GM18517 (cell line): ENCODE results near the gene CRYBG1.
"Not testable (repeated sequence)": the region's sequence is repeated elsewhere in the genome, so short reads cannot be mapped to it uniquely, and the experiment has no call there.

Experiments used
- ATAC-seq: cut with Tn5 transposase; IDR thresholded peaks from one replicate; pipeline ENCODE4 v1.9.1; 2021; ENCODE audit warnings: mild to moderate bottlenecking, moderate library complexity; ENCODE audit not compliant: unreplicated experiment

The CRYBG1 gene

GRCh38 chr6:106495014-106495413, 134.5 kb downstream of the CRYBG1 start:
- no peak for ATAC-seq

- no peak for ATAC-seq
Measured at GRCh38 chr6:106496823-106497222, 136.3 kb downstream of the CRYBG1 start.

GRCh38 chr6:106501960-106502371, 141.4 kb downstream of the CRYBG1 start:
- no peak for ATAC-seq

GRCh38 chr6:106502559-106502958, 142.0 kb downstream of the CRYBG1 start:
- no peak for ATAC-seq

GRCh38 chr6:106508277-106508676, 147.8 kb downstream of the CRYBG1 start:
- no peak for ATAC-seq

GRCh38 chr6:106508834-106509233, 148.3 kb downstream of the CRYBG1 start:
- no peak for ATAC-seq

- ATAC-seq: no peak
Measured at GRCh38 chr6:106509420-106510089, 149.0 kb downstream of the CRYBG1 start.

GRCh38 chr6:106510090-106510970, 149.8 kb downstream of the CRYBG1 start:
- ATAC-seq: peak; percentile 34

- ATAC-seq: no peak
Measured at GRCh38 chr6:106511288-106512047, 151.0 kb downstream of the CRYBG1 start.

GRCh38 chr6:106512048-106512967, 151.8 kb downstream of the CRYBG1 start:
- ATAC-seq: peak; percentile 61

- ATAC-seq: peak; percentile 5
Measured at GRCh38 chr6:106512968-106513574, 152.6 kb downstream of the CRYBG1 start.

GRCh38 chr6:106513808-106514582, 153.5 kb downstream of the CRYBG1 start:
- no peak for ATAC-seq

- ATAC-seq: no peak
Measured at GRCh38 chr6:106514583-106514885, 154.0 kb downstream of the CRYBG1 start.

- ATAC-seq: not testable (repeated sequence)
Measured at GRCh38 chr6:106515582-106515981, 155.1 kb downstream of the CRYBG1 start.

- ATAC-seq: no peak
Measured at GRCh38 chr6:106516616-106517015, 156.1 kb downstream of the CRYBG1 start.

- ATAC-seq: no peak
Measured at GRCh38 chr6:106517706-106518105, 157.2 kb downstream of the CRYBG1 start.

- ATAC-seq: no peak
Measured at GRCh38 chr6:106518748-106519147, 158.2 kb downstream of the CRYBG1 start.

- ATAC-seq: peak; percentile 43
Measured at GRCh38 chr6:106519460-106520394, 159.2 kb downstream of the CRYBG1 start.
